ENCODE data around the gene FGF11.
A peak's percentile ranks its signal among the peaks of the same experiment; 100 is the strongest.
"Not testable (repeated sequence)": the region's sequence is repeated elsewhere in the genome, so short reads cannot be mapped to it uniquely, and the experiment has no call there.

FGF11 gene

GRCh38 chr17:7480089-7480384 is 40.7 kb downstream of the FGF11 start:
- no peak for DNase-seq (ENCODE audit: low spot score)

- not testable (repeated sequence) for DNase-seq (ENCODE audit: low spot score)
Measured at GRCh38 chr17:7481275-7481674, 42.0 kb downstream of the FGF11 start, which contains the start of gene SLC35G6. TSS of gene SLC35G6 (plus strand) at chr17:7481446. CDS start at chr17:7481517, 71 bp downstream.

- DNase-seq (ENCODE audit: low spot score): not testable (repeated sequence)
Measured at GRCh38 chr17:7481842-7482741, 42.8 kb downstream of the FGF11 start.

GRCh38 chr17:7482742-7483088 is 43.4 kb downstream of the FGF11 start:
- DNase-seq (ENCODE audit: low spot score): not testable (repeated sequence)

- DNase-seq (ENCODE audit: low spot score): peak; percentile 94
Measured at GRCh38 chr17:7483255-7484066, 44.1 kb downstream of the FGF11 start.

- peak; percentile 98 for DNase-seq (ENCODE audit: low spot score)
Measured at GRCh38 chr17:7484067-7484918, 45.0 kb downstream of the FGF11 start, which contains the start of gene POLR2A. TSS of gene POLR2A (plus strand) at chr17:7484366.

GRCh38 chr17:7484919-7485377 is 45.6 kb downstream of the FGF11 start:
- DNase-seq (ENCODE audit: low spot score): no peak

- DNase-seq (ENCODE audit: low spot score): peak; percentile 52
Measured at GRCh38 chr17:7486181-7486580, 46.9 kb downstream of the FGF11 start.

- DNase-seq (ENCODE audit: low spot score): no peak
Measured at GRCh38 chr17:7490144-7490543, 50.8 kb downstream of the FGF11 start.

GRCh38 chr17:7491583-7491982 is 52.3 kb downstream of the FGF11 start:
- DNase-seq (ENCODE audit: low spot score): no peak

- no peak for DNase-seq (ENCODE audit: low spot score)
Measured at GRCh38 chr17:7493941-7494340, 54.6 kb downstream of the FGF11 start.
